SK-N-SH treated with all-trans-retinoic acid at 6 μM for 48 hours (cell line): ENCODE measurements around the gene HJV.
"Not testable (repeated sequence)": the region's sequence is repeated elsewhere in the genome, so short reads cannot be mapped to it uniquely, and the experiment has no call there.

ENCODE experiments used
- ATAC-seq: fragments of 200-7000 bp; cut with Tn5 transposase; 3 replicates; pipeline ENCODE4 v1.9.1; 2020; ENCODE audit warnings: mild to moderate bottlenecking, moderate library complexity
- ARNTL ChIP-seq: fragments of 450-650 bp; formaldehyde crosslinking; IDR thresholded peaks from 2 replicates; pipeline ENCODE4 v1.5.0; 2020; ENCODE audit warnings: low read depth, mild to moderate bottlenecking, moderate library complexity, borderline replicate concordance
- BACH2 ChIP-seq: fragments of 250-450 bp; sonication (Bioruptor Pico); IDR thresholded peaks from 2 replicates; pipeline ENCODE4 v1.9.0; 2021; ENCODE audit warnings: mild to moderate bottlenecking, borderline replicate concordance
- CREB5 ChIP-seq: fragments of 250-450 bp; sonication (Bioruptor Pico); IDR thresholded peaks from 2 replicates; pipeline ENCODE4 v1.5.1; 2020; ENCODE audit warnings: low read depth, mild to moderate bottlenecking, moderate library complexity
- CSDC2 ChIP-seq: fragments of 250-450 bp; sonication (Bioruptor Pico); IDR thresholded peaks from 2 replicates; pipeline ENCODE4 v1.5.0; 2020; ENCODE audit warnings: mild to moderate bottlenecking, moderate library complexity
- CSRNP3 ChIP-seq: fragments of 250-450 bp; sonication (Bioruptor Pico); IDR thresholded peaks from 2 replicates; pipeline ENCODE4 v1.5.1; 2021; ENCODE audit warnings: mild to moderate bottlenecking, moderate library complexity
- ESRRG ChIP-seq: fragments of 250-450 bp; sonication (Bioruptor Pico); IDR thresholded peaks from 2 replicates; pipeline ENCODE4 v1.6.1; 2021; ENCODE audit warnings: mild to moderate bottlenecking
- GLIS3 ChIP-seq: fragments of 250-450 bp; sonication (Bioruptor Pico); IDR thresholded peaks from 2 replicates; pipeline ENCODE4 v1.5.0; 2020; ENCODE audit warnings: mild to moderate bottlenecking, moderate library complexity
- OSR1 ChIP-seq: fragments of 250-450 bp; sonication (Bioruptor Pico); IDR thresholded peaks from 2 replicates; pipeline ENCODE4 v1.8.0; 2022; ENCODE audit warnings: moderate library complexity, mild to moderate bottlenecking, inconsistent platforms
- PATZ1 ChIP-seq: fragments of 250-450 bp; sonication (Bioruptor Pico); IDR thresholded peaks from 2 replicates; pipeline ENCODE4 v1.8.0; 2020; ENCODE audit warnings: mild to moderate bottlenecking, moderate library complexity, borderline replicate concordance
- POU6F1 ChIP-seq: fragments of 250-450 bp; sonication (Bioruptor Pico); IDR thresholded peaks from 2 replicates; pipeline ENCODE4 v1.8.0; 2021; ENCODE audit warnings: low read depth, mild to moderate bottlenecking, moderate library complexity, borderline replicate concordance
- PPARA ChIP-seq: fragments of 250-450 bp; sonication (Bioruptor Pico); IDR thresholded peaks from 2 replicates; pipeline ENCODE4 v1.5.0; 2020; ENCODE audit warnings: mild to moderate bottlenecking, borderline replicate concordance
- RARB ChIP-seq: fragments of 250-450 bp; sonication (Bioruptor Pico); IDR thresholded peaks from 2 replicates; pipeline ENCODE4 v1.8.0; 2021; ENCODE audit warnings: mild to moderate bottlenecking, moderate library complexity
- TCF4 ChIP-seq: fragments of 250-450 bp; sonication (Bioruptor Pico); IDR thresholded peaks from 2 replicates; pipeline ENCODE4 v1.8.0; 2021; ENCODE audit warnings: mild to moderate bottlenecking, moderate library complexity, borderline replicate concordance
- TOX ChIP-seq: fragments of 250-450 bp; sonication (Bioruptor Pico); IDR thresholded peaks from 2 replicates; pipeline ENCODE4 v1.8.0; 2021; ENCODE audit warnings: mild to moderate bottlenecking, moderate library complexity, borderline replicate concordance
- TSHZ2 ChIP-seq: fragments of 250-450 bp; sonication (Bioruptor Pico); IDR thresholded peaks from 2 replicates; pipeline ENCODE4 v1.5.0; 2020; ENCODE audit warnings: mild to moderate bottlenecking, moderate library complexity
- ZC3H10 ChIP-seq: fragments of 250-450 bp; sonication (Bioruptor Pico); IDR thresholded peaks from 2 replicates; pipeline ENCODE4 v1.5.1; 2021; ENCODE audit warnings: mild to moderate bottlenecking, moderate library complexity
- ZFP3 ChIP-seq: fragments of 250-450 bp; sonication (Bioruptor Pico); IDR thresholded peaks from 2 replicates; pipeline ENCODE4 v1.5.0; 2020; ENCODE audit warnings: mild to moderate bottlenecking, moderate library complexity
- ZFP30 ChIP-seq: fragments of 450-650 bp; formaldehyde crosslinking; IDR thresholded peaks from 2 replicates; pipeline ENCODE4 v1.5.0; 2022; ENCODE audit warnings: mild to moderate bottlenecking, moderate library complexity
- ZNF565 ChIP-seq: fragments of 450-650 bp; formaldehyde crosslinking; conservative IDR thresholded peaks from 2 replicates; pipeline ENCODE4 v1.5.0; 2020; ENCODE audit warnings: low read depth, mild to moderate bottlenecking, moderate library complexity
- ZNF70 ChIP-seq: fragments of 450-650 bp; formaldehyde crosslinking; IDR thresholded peaks from 2 replicates; pipeline ENCODE4 v1.5.0; 2020; ENCODE audit warnings: mild to moderate bottlenecking, moderate library complexity
- ZNF8 ChIP-seq: fragments of 450-650 bp; formaldehyde crosslinking; IDR thresholded peaks from 2 replicates; pipeline ENCODE4 v1.5.0; 2020; ENCODE audit warnings: mild to moderate bottlenecking, moderate library complexity

Gene HJV

GRCh38 chr1:146031476-146031875 lies 9.9 kb upstream of the HJV start:
- ATAC-seq: no peak
- no peak for TF ChIP-seq ZNF565 (CRISPR knock-in tag)
- TF ChIP-seq ESRRG (CRISPR knock-in tag): no peak
- no peak for TF ChIP-seq CREB5 (CRISPR knock-in tag)
- TF ChIP-seq ZNF8 (CRISPR knock-in tag): no peak
- TF ChIP-seq ZC3H10: no peak
- no peak for TF ChIP-seq RARB (CRISPR knock-in tag)
- TF ChIP-seq TCF4 (CRISPR knock-in tag): no peak
- TF ChIP-seq CSDC2 (CRISPR knock-in tag): no peak
- TF ChIP-seq POU6F1 (CRISPR knock-in tag): no peak
- no peak for TF ChIP-seq PATZ1
- TF ChIP-seq CSRNP3 (CRISPR knock-in tag): no peak
- TF ChIP-seq PPARA (CRISPR knock-in tag): no peak
- no peak for TF ChIP-seq OSR1 (CRISPR knock-in tag)
- no peak for TF ChIP-seq BACH2 (CRISPR knock-in tag)
- no peak for TF ChIP-seq TOX (CRISPR knock-in tag)
- no peak for TF ChIP-seq GLIS3 (CRISPR knock-in tag)

- ATAC-seq: no peak
- TF ChIP-seq OSR1 (CRISPR knock-in tag) (no peak), TOX (CRISPR knock-in tag) (no peak), POU6F1 (CRISPR knock-in tag) (no peak), ARNTL (no peak), GLIS3 (CRISPR knock-in tag) (no peak), ZNF8 (CRISPR knock-in tag) (no peak), ESRRG (CRISPR knock-in tag) (no peak), ZFP30 (CRISPR knock-in tag) (no peak), CSDC2 (CRISPR knock-in tag) (no peak), RARB (CRISPR knock-in tag) (no peak), TCF4 (CRISPR knock-in tag) (no peak), CSRNP3 (CRISPR knock-in tag) (no peak), TSHZ2 (CRISPR knock-in tag) (no peak), ZC3H10 (no peak), ZNF70 (CRISPR knock-in tag) (no peak), PATZ1 (no peak), BACH2 (CRISPR knock-in tag) (no peak), ZFP3 (CRISPR knock-in tag) (no peak), CREB5 (CRISPR knock-in tag) (no peak)
Measured at GRCh38 chr1:146029117-146029516, 7.6 kb upstream of the HJV start.

GRCh38 chr1:146026650-146027049 lies 5.1 kb upstream of the HJV start:
- ATAC-seq: not testable (repeated sequence)
